ENCODE results near the gene CCDC9B.

CCDC9B gene

DNA sequence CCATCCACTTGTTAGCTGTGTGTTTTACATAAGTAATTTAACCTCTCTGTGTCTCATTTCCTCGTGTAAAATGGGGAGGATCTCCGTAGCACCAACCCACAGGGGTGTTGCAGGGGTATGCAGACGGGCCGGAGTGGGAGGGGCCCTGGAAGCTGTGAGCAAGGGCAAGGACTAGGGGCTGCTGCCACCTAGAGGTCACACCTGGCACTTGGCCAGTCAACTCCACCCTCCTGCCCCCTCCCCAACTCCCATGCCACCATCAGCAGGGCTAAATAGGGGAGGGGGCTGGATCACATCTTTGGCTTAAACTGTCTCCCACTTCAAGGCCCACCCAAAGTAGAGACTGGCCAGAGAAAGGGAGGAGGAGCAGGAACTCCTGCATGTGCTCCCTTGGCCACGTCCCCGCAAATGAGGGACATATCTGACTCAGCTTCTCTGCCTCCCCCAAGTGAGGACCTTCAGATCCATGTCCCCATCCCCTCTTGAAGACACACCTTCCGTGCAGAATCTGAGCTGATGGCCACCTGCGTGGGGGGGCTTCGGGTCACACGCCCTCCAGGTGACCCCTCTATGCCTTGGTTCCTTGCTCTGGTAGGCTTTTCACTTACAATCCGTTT, 2.6 kb downstream of the CCDC9B start:
- peak; percentile 91 for DNase-seq (ENCODE audit: extremely low spot score)
- ChIA-PET CTCF (interaction anchor here (0.6 to 16.1 kb wide), 55 partner anchors 9 to 516 kb away, joined by 3 to 263 read pairs (median 6); partner anchors contain the start of genes BAHD1, DISP2, INAFM2 and IVD), POLR2A (no interaction called here)
- TF ChIP-seq CTCF (IDR thresholded peaks at IDR 0.05; ENCODE audit: control extremely low read depth, extremely low read depth, low read depth, missing control alignments), result peak; percentile 92

DNA sequence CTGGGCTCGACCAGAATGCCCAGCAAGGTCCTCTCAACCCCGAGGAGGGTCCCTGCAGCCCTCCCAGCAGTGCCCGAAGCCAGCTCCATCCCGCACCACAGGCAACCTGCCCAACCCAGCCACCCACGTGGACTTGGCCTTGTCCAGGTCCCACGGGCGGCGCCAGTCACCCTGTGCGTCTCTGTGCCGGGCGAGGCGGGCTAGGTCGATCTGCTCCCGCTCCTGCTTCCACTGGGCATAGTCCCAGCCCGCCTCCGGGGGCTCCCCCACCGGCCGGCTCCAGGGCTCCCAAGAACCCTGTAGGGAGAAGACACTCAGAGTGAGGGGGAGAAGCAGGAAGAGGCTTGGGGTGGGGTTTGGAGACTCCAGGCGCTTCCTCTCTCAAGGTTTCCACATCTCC, 3.1 kb downstream of the CCDC9B start:
- TF ChIP-seq CTCF (IDR thresholded peaks at IDR 0.05; ENCODE audit: control extremely low read depth, extremely low read depth, low read depth, missing control alignments), result no peak
- POLR2A ChIA-PET, result no interaction called here
- DNase-seq (ENCODE audit: extremely low spot score), result no peak
- CTCF ChIA-PET, result interaction anchor here (0.6 to 16.1 kb wide), 56 partner anchors 9 to 1638 kb away, joined by 3 to 263 read pairs (median 6); partner anchors contain the start of genes BAHD1, DISP2, INAFM2 and IVD

DNA sequence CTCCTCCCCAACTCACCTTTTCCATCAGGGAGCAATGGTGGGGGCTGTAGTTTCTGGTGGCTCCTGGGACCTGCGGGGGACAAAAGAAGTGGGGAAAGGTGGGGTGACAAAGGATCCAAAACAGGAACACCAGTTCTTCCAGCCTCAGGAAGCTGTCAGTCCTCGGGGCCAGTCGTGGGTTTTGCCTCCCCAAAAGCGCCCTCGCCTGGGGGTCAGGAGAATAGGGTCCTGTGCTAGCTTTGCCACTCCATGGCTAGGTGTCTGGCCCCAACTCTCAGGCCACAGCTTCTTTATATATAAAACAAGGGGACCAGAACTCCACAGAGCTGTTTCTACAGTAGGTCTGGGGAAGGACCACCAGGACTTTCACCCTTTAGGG, 4.0 kb downstream of the CCDC9B start:
- CTCF ChIA-PET, result interaction anchor here (0.7 to 16.1 kb wide), 35 partner anchors 8 to 1637 kb away, joined by 3 to 263 read pairs (median 6); partner anchors contain the start of genes ANKRD63, BAHD1, DISP2 and INAFM2
- peak; percentile 71 for DNase-seq (ENCODE audit: extremely low spot score)
- TF ChIP-seq CTCF (IDR thresholded peaks at IDR 0.05; ENCODE audit: control extremely low read depth, extremely low read depth, low read depth, missing control alignments), result peak; percentile 70
- POLR2A ChIA-PET, result interaction anchor here (0.6 to 1.7 kb wide), 2 partner anchors 14 to 268 kb away, joined by 3 to 4 read pairs; partner anchors contain the start of gene INAFM2

DNA sequence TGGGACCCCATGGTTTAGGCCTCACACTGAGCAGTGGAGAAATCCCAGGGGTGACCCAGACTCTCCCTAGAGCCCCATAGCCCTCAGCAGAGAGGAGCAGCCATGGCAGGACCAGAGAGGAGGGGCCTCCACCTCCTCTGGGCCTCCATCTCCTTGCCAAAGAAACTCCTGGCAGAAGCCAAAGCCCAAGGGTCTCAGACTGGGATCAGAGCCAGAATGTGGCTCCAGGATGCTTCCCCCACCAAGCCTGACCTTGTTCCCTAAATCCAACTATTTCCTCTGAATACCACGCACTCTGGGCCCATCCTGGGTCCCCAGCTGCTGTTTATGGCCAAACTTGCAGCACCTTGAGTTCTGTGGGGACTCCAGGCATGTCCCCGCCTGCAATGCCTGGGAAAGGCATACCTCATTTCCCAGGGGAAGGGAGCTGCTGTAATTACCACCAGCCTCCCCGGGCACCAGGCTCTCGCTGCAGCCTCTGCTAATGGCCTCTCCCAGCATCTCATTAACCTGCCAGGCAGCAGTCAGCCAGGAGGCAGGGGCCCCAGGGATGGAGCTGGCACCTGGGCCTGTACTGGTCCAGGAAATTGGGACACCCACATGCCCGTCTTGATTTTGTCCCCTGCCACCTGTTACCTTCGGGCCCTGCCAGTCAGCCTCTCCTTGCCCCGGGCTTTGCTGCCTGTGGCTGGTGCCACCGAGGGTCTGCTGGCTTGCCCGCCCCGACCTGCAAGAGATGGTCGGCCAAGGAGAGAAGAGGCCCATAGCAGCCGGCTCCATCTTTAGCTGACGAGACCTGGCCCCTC, 4.6 kb downstream of the CCDC9B start:
- no peak for DNase-seq (ENCODE audit: extremely low spot score)
- TF ChIP-seq CTCF (IDR thresholded peaks at IDR 0.05; ENCODE audit: control extremely low read depth, extremely low read depth, low read depth, missing control alignments), result no peak
- POLR2A ChIA-PET, result interaction anchor here (0.6 to 1.7 kb wide), 2 partner anchors 13 to 267 kb away, joined by 3 to 4 read pairs; partner anchors contain the start of gene INAFM2
- CTCF ChIA-PET, result interaction anchor here (0.7 to 16.1 kb wide), 29 partner anchors 7 to 291 kb away, joined by 3 to 263 read pairs (median 11); partner anchors contain the start of genes ANKRD63, BAHD1, DISP2 and INAFM2

DNA sequence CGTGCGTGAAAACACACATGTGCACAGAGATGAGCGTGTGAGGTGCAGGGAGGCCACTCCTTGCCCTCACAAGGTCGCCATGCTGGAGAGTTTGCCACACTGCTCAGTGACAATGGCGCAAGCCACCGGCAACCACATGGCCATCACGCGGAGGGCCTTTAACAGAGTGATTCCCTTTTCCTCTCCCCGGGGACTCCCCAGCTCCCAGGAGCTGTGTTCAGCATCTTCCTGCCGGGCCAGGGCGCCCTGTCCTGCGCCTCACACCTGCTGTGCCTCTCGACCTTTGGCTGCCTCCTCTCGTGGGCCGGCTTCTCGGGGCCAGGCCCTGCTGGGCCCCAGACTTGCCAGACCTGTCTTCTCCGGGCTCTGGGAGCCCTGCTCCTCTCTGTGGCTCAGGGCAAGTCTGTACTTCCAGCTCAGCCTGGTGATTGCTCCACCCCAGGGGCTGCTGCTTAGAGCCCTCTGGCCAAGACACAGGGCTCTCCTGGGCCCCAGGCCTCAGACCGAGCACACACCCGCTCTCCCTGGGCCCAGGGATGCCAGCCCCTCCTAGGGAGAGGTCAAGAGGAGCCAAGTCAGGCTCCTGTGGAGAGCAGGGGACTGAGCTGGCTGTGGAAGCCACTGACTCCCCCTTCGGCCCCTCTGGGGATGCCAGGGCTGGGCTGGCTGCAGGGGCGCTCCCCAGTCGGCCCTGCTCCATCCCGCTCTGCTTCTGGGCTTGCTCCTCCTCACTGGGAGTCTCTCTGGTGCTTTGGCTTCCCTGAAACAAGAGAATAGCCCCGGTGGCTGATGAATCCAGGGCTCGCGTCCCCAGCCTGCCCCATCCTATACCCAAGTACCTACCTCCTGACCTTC, 5.6 kb downstream of the CCDC9B start:
- ChIA-PET CTCF (interaction anchor here (0.8 to 16.1 kb wide), 16 partner anchors 7 to 548 kb away, joined by 3 to 263 read pairs (median 14); partner anchors contain the start of genes DISP2, INAFM2, PHGR1 and PLCB2), POLR2A (interaction anchor here (1.7 kb wide), 1 partner anchor 12 kb away, joined by 4 read pairs; the partner anchor contains the start of gene INAFM2)
- no peak for DNase-seq (ENCODE audit: extremely low spot score)
- TF ChIP-seq CTCF (IDR thresholded peaks at IDR 0.05; ENCODE audit: control extremely low read depth, extremely low read depth, low read depth, missing control alignments), result no peak

Data from GM10248 (cell line).